ENCODE results near the gene RBM22. TPM values are rescaled to one million over a fixed set of nuclear protein-coding genes. Genes with fewer than 3 reads are reported as not detected.
A peak's percentile ranks its signal among the peaks of the same experiment; 100 is the strongest.
"Not testable (repeated sequence)": the region's sequence is repeated elsewhere in the genome, so short reads cannot be mapped to it uniquely, and the experiment has no call there.

RBM22 gene
- polyA plus RNA-seq, 1 of the 3 experiments (the other 2 are of a cell fraction): 30.7 TPM

GRCh38 chr5:150700594-150701377 is at the start of gene RBM22 (continued):
- TF ChIP-seq, protein P1, sequence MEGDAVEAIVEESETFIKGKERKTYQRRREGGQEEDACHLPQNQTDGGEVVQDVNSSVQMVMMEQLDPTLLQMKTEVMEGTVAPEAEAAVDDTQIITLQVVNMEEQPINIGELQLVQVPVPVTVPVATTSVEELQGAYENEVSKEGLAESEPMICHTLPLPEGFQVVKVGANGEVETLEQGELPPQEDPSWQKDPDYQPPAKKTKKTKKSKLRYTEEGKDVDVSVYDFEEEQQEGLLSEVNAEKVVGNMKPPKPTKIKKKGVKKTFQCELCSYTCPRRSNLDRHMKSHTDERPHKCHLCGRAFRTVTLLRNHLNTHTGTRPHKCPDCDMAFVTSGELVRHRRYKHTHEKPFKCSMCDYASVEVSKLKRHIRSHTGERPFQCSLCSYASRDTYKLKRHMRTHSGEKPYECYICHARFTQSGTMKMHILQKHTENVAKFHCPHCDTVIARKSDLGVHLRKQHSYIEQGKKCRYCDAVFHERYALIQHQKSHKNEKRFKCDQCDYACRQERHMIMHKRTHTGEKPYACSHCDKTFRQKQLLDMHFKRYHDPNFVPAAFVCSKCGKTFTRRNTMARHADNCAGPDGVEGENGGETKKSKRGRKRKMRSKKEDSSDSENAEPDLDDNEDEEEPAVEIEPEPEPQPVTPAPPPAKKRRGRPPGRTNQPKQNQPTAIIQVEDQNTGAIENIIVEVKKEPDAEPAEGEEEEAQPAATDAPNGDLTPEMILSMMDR (IDR thresholded peaks at IDR 0.05): peak; percentile 72
- no peak for TF ChIP-seq JUND (IDR thresholded peaks at IDR 0.05)
- TF ChIP-seq SMC3 (IDR thresholded peaks at IDR 0.05; ENCODE audit: low read depth, low read length): peak; percentile 12; the same call in 1 of the 2 replicates
- TF ChIP-seq FOSL2 (IDR thresholded peaks at IDR 0.05; ENCODE audit: borderline replicate concordance, low read depth): no peak; the same call in 1 of the 2 replicates
- no peak for TF ChIP-seq TEAD4 (IDR thresholded peaks at IDR 0.05; ENCODE audit: borderline replicate concordance, insufficient read depth)
- TF ChIP-seq EZH2phosphoT487 (IDR thresholded peaks at IDR 0.05; ENCODE audit: borderline replicate concordance, low read depth): no peak
- TF ChIP-seq RCOR1 (IDR thresholded peaks at IDR 0.05; ENCODE audit: low read length): 0 out of 2 replicates have a peak, but pooled peaks have one; percentile 38
- peak; percentile 91 for TF ChIP-seq YY1 (IDR thresholded peaks at IDR 0.05; ENCODE audit: low read depth)
- TF ChIP-seq EP300 (IDR thresholded peaks at IDR 0.05; ENCODE audit: borderline replicate concordance in 1 of 2, low read depth in 1 of 2, low read length in 1 of 2): no peak
- TF ChIP-seq NRF1 (IDR thresholded peaks at IDR 0.05; ENCODE audit: low read depth, low read length): no peak
- TF ChIP-seq RFX5 (IDR thresholded peaks at IDR 0.05; ENCODE audit: low read length): no peak
- peak; percentile 92 for TF ChIP-seq POLR2AphosphoS5 (IDR thresholded peaks at IDR 0.05; ENCODE audit: low read depth, low read length)

DNA sequence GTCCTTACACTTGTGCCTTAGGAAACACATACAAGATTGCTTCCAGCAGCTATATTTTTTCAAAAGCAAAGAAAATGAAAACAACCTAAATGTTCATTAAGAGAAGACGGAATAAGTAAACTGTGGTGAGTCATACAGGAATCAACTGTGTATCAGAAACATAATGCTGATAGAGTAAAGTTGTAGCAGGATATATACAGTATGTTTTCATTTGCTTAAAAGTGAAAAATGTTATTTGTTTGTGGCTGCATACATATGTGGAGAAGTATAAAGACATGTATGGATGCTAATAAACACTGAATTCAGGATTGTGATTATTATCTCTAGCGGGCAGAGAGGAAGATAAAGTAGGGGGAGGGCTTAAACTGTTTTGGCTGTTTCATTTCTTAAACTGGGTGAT is 49.6 kb upstream of the RBM22 start:
- Histone ChIP-seq H3K27ac (ENCODE audit: low read depth in 2 of 2, low read length in 1 of 2) (peak overlapping the region; percentile 51 to 77; a peak in 3 of 4 replicates), H3K9me2 (no peaks in the 10 kb centered on the region), H3K79me2 (ENCODE audit: insufficient read depth) (peaks cover 94% of the 10 kb centered on the region), H3K4me3 (ENCODE audit: low read depth in 2 of 2, low read length in 1 of 2) (no peak overlapping the region), H3K4me2 (0 out of 2 replicates have a peak overlapping the region, but pooled peaks have one; percentile 4), H3K27me3 (ENCODE audit: insufficient read depth) (no peaks in the 10 kb centered on the region), H2AFZ (ENCODE audit: low read depth) (no peak overlapping the region), H3K4me1 (ENCODE audit: control insufficient read depth in 1 of 2, insufficient read depth in 2 of 2, low read depth in 1 of 2, low read length in 1 of 2) (peaks cover 12 to 19% of the 10 kb centered on the region in 2 experiments; a peak in 3 of 4 replicates), H4K20me1 (ENCODE audit: insufficient read depth) (no peaks in the 10 kb centered on the region), H3K36me3 (replicated peaks in 1 of 2; ENCODE audit: control insufficient read depth in 1 of 2, insufficient read depth in 2 of 2, low read length in 1 of 2) (peaks cover 56 to 60% of the 10 kb centered on the region in 2 experiments), H3K9me3 (no peaks in the 10 kb centered on the region), H3K9ac (no peak overlapping the region), H3F3A (replicated peaks; ENCODE audit: insufficient read depth) (peaks cover 25% of the 10 kb centered on the region)
- DNase-seq: peak; percentile 19
- 28% methylated on average over 2 of the region's 2 CpGs for WGBS (ENCODE audit: low lambda C conversion rate)
- ChIA-PET POLR2A (no interaction called here), CTCF (interaction anchor here (1.0 to 3.0 kb wide), 4 partner anchors 28 to 190 kb away, joined by 3 to 9 read pairs (median 6); partner anchors contain the start of genes RBM22 and SMIM3)
- peak; percentile 6; the same call in 1 of the 2 replicates for TF ChIP-seq FOSL2 (IDR thresholded peaks at IDR 0.05; ENCODE audit: borderline replicate concordance, low read depth)
- TF ChIP-seq, protein P2, sequence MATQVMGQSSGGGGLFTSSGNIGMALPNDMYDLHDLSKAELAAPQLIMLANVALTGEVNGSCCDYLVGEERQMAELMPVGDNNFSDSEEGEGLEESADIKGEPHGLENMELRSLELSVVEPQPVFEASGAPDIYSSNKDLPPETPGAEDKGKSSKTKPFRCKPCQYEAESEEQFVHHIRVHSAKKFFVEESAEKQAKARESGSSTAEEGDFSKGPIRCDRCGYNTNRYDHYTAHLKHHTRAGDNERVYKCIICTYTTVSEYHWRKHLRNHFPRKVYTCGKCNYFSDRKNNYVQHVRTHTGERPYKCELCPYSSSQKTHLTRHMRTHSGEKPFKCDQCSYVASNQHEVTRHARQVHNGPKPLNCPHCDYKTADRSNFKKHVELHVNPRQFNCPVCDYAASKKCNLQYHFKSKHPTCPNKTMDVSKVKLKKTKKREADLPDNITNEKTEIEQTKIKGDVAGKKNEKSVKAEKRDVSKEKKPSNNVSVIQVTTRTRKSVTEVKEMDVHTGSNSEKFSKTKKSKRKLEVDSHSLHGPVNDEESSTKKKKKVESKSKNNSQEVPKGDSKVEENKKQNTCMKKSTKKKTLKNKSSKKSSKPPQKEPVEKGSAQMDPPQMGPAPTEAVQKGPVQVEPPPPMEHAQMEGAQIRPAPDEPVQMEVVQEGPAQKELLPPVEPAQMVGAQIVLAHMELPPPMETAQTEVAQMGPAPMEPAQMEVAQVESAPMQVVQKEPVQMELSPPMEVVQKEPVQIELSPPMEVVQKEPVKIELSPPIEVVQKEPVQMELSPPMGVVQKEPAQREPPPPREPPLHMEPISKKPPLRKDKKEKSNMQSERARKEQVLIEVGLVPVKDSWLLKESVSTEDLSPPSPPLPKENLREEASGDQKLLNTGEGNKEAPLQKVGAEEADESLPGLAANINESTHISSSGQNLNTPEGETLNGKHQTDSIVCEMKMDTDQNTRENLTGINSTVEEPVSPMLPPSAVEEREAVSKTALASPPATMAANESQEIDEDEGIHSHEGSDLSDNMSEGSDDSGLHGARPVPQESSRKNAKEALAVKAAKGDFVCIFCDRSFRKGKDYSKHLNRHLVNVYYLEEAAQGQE (IDR thresholded peaks at IDR 0.05; ENCODE audit: low read depth, low read length): no peak

GRCh38 chr5:150743142-150743488 is 42.3 kb upstream of the RBM22 start:
- H3K4me1 ChIP-seq (ENCODE audit: control insufficient read depth in 1 of 2, insufficient read depth in 2 of 2, low read depth in 1 of 2, low read length in 1 of 2); H3K9me2 ChIP-seq; H3F3A ChIP-seq (replicated peaks; ENCODE audit: insufficient read depth); H2AFZ ChIP-seq (ENCODE audit: low read depth); CTCF ChIA-PET; H3K4me3 ChIP-seq (ENCODE audit: low read depth in 2 of 2, low read length in 1 of 2); DNase-seq; H3K27me3 ChIP-seq (ENCODE audit: insufficient read depth); H4K20me1 ChIP-seq (ENCODE audit: insufficient read depth); H3K9ac ChIP-seq; POLR2A ChIA-PET; H3K27ac ChIP-seq (ENCODE audit: low read depth in 2 of 2, low read length in 1 of 2); H3K4me2 ChIP-seq; H3K9me3 ChIP-seq: not testable (repeated sequence)
- Histone ChIP-seq H3K79me2 (ENCODE audit: insufficient read depth) (peaks cover 92% of the 10 kb centered on the region), H3K36me3 (replicated peaks in 1 of 2; ENCODE audit: control insufficient read depth in 1 of 2, insufficient read depth in 2 of 2, low read length in 1 of 2) (peaks cover 3 to 34% of the 10 kb centered on the region in 2 experiments)
- WGBS (ENCODE audit: low lambda C conversion rate): 94% methylated on average over 8 of the region's 9 CpGs

GRCh38 chr5:150742455-150743141 is 41.7 kb upstream of the RBM22 start:
- POLR2A ChIA-PET; H3K27me3 ChIP-seq (ENCODE audit: insufficient read depth); H2AFZ ChIP-seq (ENCODE audit: low read depth); H3F3A ChIP-seq (replicated peaks; ENCODE audit: insufficient read depth); H4K20me1 ChIP-seq (ENCODE audit: insufficient read depth); CTCF ChIA-PET; H3K4me3 ChIP-seq (ENCODE audit: low read depth in 2 of 2, low read length in 1 of 2); H3K27ac ChIP-seq (ENCODE audit: low read depth in 2 of 2, low read length in 1 of 2); H3K4me1 ChIP-seq (ENCODE audit: control insufficient read depth in 1 of 2, insufficient read depth in 2 of 2, low read depth in 1 of 2, low read length in 1 of 2); H3K9me2 ChIP-seq; H3K9me3 ChIP-seq; H3K4me2 ChIP-seq; DNase-seq; H3K9ac ChIP-seq: not testable (repeated sequence)
- 98% methylated on average over 17 of the region's 18 CpGs for WGBS (ENCODE audit: low lambda C conversion rate)
- Histone ChIP-seq H3K36me3 (replicated peaks in 1 of 2; ENCODE audit: control insufficient read depth in 1 of 2, insufficient read depth in 2 of 2, low read length in 1 of 2) (peaks cover 3 to 36% of the 10 kb centered on the region in 2 experiments), H3K79me2 (ENCODE audit: insufficient read depth) (peaks cover 93% of the 10 kb centered on the region)

Data from SK-N-SH (cell line).